Measurements from ENCODE around the gene WDFY4.

Gene WDFY4

DNA sequence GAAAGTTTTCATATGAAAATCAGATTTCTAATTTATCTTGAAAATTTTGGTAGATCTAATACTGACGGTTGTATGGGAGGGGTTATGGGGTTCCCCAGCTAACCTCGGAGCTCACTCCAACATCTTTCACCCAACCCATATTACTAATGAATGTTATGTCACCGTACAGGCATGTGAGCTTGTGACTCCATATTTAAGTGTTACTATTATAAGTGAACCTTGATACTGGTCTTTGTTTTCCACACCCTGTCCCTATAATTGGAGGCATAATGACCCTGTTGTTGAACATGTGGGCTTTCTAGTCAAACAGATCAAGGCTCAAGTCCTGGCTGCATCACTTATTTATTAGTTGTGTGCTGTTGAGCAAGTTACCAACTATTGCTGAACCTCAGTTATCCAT is 27.2 kb downstream of the WDFY4 start:
- DNase-seq (ENCODE audit: low read depth in 2 of 2): no peak

DNA sequence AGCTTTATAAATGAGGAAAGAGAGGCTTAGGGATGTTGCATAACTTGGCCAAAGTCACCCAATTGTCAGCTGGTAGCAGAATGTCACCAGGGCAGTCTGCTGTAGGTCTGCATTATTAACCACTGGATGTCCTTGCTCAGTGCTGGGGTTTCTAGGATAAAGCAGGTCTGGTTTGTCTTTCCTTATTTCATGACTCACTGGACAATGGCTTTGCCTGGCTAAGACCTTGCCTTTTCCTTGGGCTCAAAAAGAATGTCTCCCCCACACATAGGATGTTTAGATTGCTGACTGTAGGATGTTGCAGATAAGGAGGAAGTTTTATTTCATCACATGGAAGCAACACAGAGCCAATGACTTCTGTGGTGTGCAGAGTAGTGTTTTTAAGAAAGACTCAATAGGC is 29.4 kb downstream of the WDFY4 start:
- DNase-seq (ENCODE audit: low read depth in 2 of 2): no peak

DNA sequence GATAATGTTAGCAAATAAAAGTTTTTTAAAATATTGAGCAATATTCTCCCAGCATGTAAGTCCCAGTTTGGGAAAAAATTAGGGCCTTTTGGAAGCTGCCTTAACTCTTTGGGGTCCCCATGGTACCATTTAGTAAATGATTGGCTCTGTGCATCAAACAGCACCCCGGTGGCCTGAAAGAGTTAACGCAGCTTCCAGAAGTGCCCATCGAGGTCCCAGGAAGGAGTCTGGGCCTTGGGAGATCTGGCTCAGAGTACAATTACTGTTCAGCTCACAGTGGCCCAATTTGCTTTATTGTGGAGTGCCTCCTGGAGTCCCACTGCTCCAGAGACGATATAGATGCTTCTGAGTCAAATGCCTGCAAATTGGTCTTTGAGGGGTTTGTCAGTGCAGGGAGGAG is 31.7 kb downstream of the WDFY4 start:
- no peak for DNase-seq (ENCODE audit: low read depth in 2 of 2)

DNA sequence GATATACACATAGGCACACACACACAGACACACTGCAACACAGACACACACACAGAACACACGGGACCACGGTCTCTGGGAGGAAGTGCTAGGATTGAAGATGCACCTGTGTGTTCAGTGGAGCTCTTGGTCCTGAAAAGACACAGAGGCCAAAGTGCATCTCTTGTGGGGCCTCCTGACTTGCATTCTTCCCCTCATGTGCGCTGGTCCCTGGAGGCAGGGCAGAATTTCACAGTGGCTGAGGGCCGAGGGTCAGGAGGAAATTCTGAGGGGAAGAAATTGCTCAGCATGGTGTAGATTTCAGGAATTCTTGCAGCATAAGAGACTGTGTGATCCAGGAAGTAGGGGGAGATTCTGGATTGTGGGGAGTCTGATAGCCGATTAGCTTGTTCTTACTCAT is 35.9 kb downstream of the WDFY4 start:
- DNase-seq (ENCODE audit: low read depth in 2 of 2): no peak

DNA sequence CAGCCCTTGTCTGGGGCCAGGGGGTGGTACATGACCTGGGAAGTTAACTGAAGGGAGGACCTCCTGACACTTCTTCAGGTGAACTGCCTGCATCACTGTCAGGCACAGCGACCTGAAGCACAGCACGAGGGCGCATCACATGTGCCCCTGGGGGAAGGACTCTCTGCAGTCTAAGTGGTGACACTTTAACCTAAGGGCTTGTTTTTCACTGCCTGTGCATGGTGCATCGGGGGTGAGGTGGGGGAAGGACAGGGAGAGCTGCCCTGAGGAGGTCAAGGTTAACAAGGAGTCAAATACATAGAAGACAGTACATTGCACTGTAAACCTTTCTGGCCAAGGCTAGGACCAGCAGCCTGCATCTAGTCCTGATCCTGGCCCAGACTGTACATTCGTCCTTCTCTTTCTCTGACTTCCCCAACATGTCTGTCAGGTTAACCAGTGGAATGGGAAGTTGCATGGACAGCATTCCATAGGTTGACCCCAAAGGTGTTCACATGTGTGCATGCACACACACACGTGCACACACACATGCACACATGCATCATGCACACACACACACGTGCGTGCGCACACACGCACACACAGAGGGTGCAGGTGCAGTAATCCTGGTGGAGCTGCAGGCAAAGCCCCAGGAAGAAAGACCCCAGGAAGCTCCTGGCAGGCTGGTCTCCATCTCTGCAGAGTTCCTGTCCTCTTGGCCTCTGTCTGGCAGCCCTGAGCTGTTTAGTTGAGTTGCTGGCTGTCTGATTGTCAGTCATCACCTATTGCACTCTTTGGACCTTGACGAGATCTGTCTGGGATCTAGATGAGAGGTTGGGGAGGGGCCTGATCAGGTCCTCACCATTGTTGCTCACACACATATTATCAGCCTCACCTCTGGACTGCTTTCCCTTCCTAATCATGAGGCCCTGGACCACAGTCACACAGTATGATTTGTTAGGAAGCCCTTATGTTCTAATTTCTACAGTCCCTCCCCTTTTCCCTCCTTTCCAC is 37.8 kb downstream of the WDFY4 start:
- no peak for DNase-seq (ENCODE audit: low read depth in 2 of 2)

DNA sequence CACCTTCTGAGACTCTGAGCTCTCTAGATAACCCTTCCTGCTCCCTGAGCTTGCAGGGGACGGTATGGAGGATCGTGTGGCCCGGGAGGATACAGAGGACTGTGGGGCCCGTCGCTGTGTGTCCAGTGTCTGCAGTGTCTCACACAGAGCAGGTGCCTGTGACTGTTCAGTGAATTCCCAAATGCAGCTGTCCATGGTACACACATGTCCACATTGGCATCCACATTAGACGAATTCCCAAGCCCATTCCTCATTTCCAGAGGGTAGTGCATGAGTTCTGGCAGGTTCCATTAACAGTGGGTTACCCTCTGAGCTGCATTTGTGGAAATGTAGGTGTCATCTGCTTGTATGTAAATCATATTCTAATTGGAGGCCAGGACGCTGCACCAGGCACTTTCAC is 39.5 kb downstream of the WDFY4 start:
- DNase-seq (ENCODE audit: low read depth in 2 of 2): no peak

DNA sequence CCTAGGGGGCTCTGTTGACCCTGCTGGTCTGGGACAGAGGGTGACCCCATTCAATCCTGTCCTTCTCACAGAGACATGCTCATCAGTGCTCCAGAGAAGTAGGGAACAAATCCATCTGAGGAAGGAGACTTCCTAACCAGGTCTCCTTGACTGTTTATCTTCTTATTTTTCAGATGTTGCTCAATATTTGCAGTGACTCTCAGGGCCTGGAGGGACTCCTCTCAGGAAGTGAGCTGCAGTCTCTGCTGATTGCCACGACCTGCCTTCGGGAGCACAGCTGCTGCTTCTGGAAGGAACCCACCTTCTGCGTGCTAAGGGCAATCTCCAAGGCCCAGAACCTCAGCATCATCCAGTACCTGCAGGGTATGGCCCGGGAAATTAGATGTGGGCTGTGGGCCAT is 41.0 kb downstream of the WDFY4 start:
- no peak for DNase-seq (ENCODE audit: low read depth in 2 of 2)

DNA sequence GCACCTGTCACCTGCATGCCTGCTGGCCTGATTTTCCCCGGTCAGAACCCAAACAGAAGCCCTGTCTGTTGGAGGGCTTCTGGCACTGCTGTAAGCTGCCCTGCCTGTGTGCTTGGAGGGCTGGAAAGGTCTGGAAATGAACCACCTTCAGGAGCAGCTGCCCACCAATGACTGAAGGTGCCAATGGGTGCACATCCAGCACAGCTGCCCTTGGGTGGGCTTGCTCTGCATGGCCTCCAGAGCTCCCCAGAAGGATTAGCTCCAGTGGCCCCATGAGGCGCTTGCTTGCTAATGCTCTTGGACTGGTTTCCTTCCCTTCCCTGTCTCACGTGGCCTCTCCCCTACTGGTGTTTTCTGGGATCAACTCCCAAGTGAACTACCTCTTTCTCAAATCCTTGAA is 43.2 kb downstream of the WDFY4 start:
- no peak for DNase-seq (ENCODE audit: low read depth in 2 of 2)

DNA sequence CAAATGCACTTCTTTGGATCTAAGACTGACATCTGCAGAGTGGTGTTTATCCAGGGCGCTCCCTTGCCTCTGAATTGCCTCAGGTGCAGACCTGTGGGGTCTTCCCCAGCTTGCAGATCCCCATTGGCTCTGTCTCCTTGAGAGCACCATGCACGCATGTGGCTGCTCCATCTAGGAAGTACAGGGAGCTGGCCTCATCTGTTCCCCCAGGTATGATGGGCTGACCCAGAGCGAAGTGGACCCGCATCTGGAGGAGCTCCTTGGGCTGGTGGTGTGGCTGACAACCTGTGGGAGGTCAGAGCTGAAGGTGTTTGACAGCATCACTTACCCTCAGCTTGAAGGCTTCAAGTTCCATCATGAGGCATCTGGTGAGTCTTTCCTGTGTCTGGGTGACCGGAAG is 44.5 kb downstream of the WDFY4 start:
- no peak for DNase-seq (ENCODE audit: low read depth in 2 of 2)

DNA sequence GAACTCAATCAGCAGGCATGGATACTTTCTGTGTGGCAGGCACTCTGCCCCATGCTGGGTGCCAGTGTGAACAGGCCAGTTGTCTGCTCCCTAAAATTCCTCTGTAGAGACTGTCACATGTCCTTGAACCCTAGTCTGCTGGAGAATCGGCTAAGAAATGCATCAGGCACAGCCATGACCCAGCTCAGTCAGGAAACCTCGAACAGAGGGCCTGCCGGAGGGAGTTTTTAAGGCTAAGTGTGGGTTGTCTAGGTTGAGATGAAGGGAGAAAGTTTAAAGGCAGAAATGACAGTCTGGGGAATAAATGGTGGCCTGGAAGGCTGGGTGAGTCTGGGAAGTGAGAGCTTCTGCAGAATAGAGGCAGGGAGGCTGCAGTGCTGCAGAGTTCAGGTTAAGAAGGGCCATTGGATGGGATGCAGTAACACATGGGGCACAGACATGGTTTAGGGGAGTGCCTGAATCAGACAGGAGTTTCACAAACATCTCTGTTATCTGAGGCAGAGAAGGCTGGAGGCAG is 45.3 kb downstream of the WDFY4 start:
- no peak for DNase-seq (ENCODE audit: low read depth in 2 of 2)

DNA sequence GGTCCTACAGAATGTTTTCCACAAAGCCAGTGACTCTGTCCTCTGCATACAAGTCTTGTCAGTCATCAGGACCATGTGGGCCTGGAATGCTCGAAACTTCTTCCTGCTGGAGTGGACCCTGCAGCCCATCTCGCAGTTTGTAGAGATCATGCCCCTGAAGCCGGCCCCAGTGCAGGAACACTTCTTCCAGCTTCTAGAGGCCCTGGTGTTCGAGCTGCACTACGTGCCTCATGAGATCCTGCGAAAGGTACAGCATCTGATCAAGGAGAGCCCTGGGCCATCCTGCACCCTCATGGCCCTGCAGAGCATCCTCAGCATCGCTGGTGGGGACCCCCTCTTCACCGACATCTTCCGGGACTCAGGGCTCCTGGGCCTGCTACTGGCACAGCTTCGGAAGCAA is 46.5 kb downstream of the WDFY4 start:
- no peak for DNase-seq (ENCODE audit: low read depth in 2 of 2)

DNA sequence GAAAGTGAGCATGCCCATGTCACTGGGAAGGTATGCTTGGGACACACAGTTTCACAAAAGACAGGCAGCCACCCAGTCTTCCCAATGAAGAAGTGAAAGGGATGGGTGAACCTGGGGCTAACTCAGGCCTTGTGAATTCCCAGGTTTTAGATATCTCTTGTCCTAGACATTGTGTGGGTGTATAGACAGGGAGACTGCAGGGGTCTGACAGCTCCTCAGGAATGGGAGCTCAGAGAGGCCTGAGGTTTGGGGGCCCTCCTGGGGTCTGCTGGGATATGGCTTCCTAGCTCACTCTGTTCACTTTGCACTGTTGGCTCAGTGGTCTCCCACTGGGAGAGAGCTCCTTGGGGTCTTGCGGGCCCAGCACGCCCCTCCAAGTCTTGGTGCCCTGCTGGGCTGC is 47.0 kb downstream of the WDFY4 start:
- DNase-seq (ENCODE audit: low read depth in 2 of 2): no peak

DNA sequence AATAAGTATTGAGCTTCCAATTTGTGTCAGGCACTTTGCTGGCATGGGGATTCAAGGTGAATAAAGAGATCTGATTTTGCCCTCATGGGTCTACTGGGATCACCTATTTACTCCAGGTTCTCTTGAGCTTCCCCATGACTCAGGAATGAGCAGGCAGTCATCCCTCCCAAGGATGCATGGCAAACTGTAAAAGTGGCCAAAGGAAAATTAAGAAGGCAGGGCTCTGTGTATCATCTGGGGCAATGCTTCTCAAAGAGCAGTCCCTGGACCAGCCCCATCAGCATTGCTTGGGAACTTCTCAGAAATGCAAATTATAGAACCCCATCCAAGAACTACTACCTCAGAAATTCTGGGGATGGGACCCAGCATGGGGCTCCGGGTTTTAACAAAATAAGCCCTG is 48.7 kb downstream of the WDFY4 start:
- no peak for DNase-seq (ENCODE audit: low read depth in 2 of 2)

DNA sequence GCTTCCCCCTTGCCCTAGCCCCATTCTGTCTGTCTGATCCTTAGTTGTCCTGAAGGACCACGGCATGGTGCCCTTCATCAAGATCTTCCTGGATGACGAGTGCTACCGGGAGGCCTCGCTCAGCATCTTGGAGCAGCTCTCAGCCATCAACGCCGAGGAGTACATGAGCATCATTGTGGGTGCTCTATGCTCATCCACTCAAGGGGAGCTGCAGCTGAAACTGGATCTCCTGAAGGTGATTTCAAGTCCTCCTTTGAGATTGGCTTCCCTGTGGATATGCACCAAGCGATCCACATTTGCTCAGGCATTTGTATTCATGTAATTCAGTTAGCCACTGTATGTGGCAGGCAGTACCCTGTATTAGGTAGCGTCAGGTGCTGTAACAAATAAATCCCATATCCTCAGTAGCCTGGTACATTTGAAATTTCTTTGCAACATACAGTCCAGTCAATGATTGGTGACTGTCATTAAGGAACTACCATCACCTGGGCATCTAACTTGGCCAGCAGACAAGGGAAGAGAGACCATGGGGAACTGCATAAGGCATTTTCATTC is 51.2 kb downstream of the WDFY4 start:
- DNase-seq (ENCODE audit: low read depth in 2 of 2): no peak

DNA sequence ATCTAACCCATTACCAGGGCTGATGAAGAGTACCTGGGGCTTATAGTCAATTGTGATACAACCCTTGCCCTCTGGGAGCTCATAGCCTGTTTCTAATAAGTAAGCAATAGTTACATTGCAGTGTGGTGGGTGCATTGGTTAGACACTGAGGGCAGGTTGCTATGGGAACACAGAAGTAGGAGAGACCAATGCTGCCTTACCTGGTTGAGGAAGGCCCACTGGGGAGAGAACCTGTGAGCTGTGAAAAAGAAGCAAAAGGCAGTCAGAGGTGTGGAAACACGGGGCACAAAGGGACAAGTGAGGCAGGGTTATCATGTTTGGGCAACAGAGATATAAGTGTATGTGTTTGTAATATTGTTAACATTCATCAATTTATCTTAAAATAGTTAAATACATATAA is 51.9 kb downstream of the WDFY4 start:
- DNase-seq (ENCODE audit: low read depth in 2 of 2): no peak

DNA sequence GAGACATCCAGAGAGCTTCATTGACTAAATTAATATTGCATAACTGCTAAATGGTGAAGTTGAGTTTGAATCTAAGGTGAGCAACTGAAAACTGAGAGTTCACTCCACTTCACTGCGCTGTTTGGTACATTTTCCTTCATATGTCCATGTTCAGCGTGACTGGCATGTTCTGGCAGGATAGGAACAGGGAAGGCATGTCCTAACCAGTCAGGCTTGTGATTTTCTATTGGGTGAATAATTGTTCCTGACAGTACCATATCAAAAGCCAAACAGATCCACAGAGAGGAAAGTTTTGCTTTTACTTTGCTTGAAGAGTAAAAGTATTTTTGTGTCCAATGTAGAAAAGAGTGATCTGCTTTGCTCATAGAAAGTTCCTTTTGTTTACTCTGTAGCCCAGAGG is 53.2 kb downstream of the WDFY4 start:
- DNase-seq (ENCODE audit: low read depth in 2 of 2): no peak

DNA sequence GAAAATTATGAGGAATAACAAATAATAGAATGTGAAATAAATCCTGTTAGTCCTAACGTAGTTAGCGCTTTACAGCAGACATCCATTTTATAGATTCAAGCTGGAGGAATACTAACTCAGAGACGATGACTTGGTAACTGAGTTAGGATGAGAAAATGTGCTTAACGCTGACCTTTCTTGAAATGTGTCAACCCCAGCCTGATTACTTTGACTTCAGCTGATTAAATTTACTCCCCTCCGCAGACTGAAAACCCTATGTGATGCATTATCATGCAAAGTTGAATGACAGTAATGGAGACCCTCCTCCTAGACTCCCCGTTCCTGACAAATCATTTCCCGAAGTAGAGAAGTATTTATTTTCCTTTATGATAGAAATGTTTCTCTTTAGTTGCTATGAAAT is 54.5 kb downstream of the WDFY4 start:
- DNase-seq (ENCODE audit: low read depth in 2 of 2): no peak

DNA sequence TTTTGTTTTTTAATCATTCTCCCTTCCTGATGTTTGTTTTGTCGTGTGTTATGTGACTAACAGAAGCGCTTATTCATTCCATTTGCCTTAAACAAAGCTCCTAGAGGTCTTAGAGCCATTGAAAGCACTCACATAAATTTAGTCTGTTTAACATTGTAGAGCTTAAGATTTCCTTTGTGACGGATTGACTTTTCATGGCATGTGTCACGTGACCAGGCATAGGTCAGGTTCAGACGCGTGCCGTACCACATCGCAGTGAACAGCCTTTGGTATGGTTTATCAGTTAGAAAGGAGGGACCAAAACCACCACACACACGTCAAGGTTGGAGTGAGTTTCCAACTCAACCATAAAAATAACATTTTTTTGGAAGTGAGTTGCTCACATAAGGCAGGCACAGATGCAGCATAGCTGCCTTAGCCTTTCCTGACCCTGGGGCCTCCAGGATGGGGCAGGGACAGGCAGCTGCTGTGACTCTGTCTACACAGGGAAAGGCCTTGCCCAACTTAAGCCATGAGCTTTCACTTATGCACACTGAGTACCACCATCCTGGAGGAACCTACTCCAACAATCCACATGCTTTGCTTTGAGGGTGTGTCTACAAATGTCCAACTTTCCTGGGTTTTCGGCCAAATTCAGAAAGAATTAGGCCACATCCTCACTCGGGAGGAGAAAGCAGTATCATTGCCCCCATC is 55.5 kb downstream of the WDFY4 start:
- DNase-seq (ENCODE audit: low read depth in 2 of 2): no peak

DNA sequence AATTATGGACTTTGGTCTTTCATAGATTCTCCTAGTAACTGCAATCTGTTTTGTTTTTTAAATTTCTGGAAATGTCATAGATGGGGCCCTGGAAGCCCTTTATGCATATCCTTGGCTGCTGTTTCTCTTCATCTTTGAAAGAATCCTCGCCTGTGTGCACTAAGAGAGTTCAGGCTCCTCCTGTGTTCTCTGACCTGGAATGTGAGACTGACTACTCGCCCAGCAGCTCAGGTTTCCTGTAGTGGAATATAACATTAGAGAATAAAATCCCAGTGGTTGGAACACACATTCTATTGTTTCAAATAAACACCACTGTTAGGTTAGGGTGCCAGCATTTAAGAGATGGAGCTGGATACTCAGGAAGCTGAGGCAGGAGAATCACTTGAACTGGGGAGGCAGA is 56.3 kb downstream of the WDFY4 start:
- DNase-seq (ENCODE audit: low read depth in 2 of 2): no peak

DNA sequence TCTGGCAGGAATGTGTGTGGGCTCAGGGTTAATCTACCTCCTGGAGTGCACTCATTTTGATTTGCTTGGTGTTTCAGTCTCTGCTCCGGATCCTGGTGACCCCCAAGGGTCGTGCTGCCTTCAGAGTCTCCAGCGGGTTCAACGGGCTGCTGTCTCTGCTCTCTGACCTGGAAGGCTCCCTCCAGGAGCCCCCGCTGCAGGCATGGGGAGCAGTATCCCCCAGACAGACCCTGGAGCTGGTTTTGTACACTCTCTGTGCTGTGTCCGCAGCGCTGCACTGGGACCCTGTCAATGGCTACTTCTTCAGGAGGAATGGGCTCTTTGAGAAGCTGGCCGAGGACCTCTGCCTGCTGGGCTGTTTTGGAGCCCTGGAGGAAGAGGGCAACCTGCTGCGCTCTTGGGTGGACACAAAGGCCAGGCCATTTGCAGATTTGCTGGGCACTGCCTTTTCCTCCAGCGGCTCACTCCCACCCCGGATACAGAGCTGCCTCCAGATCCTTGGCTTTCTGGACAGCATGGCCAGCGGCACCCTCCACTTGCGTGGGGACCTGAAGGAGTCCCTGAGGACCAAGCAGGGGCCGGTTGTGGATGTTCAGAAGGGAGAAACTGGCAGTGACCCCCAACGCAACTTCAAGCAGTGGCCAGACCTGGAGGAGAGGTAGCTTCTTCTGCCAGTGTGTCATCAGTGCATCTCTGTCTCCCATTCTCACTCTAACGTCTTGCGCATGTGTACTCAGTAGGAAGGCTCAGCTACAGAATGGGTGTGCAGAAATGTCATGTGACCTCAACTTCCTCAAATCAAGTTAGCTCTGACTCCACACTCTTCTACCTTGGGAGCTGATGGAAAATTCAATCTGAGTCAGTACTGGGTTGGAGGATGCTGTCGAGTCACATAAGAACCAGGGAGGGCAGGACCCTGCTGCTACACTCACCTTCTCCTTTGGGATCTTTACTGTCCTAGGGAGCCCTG is 58.5 kb downstream of the WDFY4 start:
- no peak for DNase-seq (ENCODE audit: low read depth in 2 of 2)

DNA sequence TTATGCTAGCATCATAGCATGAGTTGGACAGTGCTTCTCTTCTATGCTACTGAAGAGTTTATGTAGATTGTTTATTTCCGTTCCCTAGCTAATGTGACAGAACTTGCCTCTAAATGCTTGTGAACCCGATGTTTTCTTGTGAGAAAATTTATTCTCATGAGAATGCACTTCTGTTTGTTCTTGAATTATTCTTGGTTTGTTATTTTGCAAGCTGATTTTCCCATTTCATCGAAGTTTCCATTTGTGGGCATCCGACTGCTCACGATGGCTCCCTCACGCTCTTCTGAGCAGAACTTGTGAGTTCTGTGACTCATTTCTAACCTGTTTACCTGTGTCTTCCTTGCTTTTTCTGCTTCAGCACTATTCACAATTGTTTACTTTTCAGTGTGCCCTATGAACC is 59.9 kb downstream of the WDFY4 start:
- no peak for DNase-seq (ENCODE audit: low read depth in 2 of 2)

Measured in stimulated activated CD4-positive, alpha-beta T cell treated with anti-CD3 and anti-CD28 coated beads, Interleukin-1b, Interleukin-23, amount 100 ng/mL, for 4 hours (primary cell).